ENCODE results near the gene TNFAIP8.

GRCh38 chr5:119324842-119325241 is 31.0 kb upstream of the TNFAIP8 start:
- TF ChIP-seq, protein P1, sequence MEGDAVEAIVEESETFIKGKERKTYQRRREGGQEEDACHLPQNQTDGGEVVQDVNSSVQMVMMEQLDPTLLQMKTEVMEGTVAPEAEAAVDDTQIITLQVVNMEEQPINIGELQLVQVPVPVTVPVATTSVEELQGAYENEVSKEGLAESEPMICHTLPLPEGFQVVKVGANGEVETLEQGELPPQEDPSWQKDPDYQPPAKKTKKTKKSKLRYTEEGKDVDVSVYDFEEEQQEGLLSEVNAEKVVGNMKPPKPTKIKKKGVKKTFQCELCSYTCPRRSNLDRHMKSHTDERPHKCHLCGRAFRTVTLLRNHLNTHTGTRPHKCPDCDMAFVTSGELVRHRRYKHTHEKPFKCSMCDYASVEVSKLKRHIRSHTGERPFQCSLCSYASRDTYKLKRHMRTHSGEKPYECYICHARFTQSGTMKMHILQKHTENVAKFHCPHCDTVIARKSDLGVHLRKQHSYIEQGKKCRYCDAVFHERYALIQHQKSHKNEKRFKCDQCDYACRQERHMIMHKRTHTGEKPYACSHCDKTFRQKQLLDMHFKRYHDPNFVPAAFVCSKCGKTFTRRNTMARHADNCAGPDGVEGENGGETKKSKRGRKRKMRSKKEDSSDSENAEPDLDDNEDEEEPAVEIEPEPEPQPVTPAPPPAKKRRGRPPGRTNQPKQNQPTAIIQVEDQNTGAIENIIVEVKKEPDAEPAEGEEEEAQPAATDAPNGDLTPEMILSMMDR (IDR thresholded peaks at IDR 0.05), result no peak
- no peak for TF ChIP-seq POLR2A (IDR thresholded peaks at IDR 0.05)

All from uterus (tissue), 2 donors.